ENCODE measurements around the gene RERG. TPM values are rescaled to one million over a fixed set of nuclear protein-coding genes. Genes with fewer than 3 reads are reported as not detected.

The RERG gene
- polyA plus RNA-seq, 3 donors = not detected

GRCh38 chr12:15220451-15220850 is 766 bp downstream of the RERG start:
- Mint-ChIP-seq H3K4me1 (peaks cover 7% of the 10 kb centered on the region), H3K27ac (no peak overlapping the region), H3K36me3 (no peaks in the 10 kb centered on the region), H3K27me3 (ENCODE audit: low read depth in 3 of 3) (peaks cover 16 to 33% (median 31%) of the 10 kb centered on the region in 3 donors), H3K9me3 (peaks cover 0 to 2% (median 0%) of the 10 kb centered on the region in 7 donors), H3K4me3 (peak overlapping the region in 1 of 2 donors; percentile 86)
- no peak overlapping the region for H3K9ac ChIP-seq (ENCODE audit: insufficient read depth, low read length, poor library complexity, severe bottlenecking)
- H2AFZ ChIP-seq (ENCODE audit: insufficient read depth, low read depth, low read length, poor library complexity, severe bottlenecking) = peak overlapping the region; percentile 39
- H3K27ac ChIP-seq (ENCODE audit: low read depth in 1 of 2, low read length in 2 of 2) = no peak overlapping the region
- no peaks in the 10 kb centered on the region for H3K36me3 ChIP-seq (replicated peaks in 1 of 2; ENCODE audit: control insufficient read depth in 1 of 2, insufficient read depth in 2 of 2, low read length in 2 of 2)
- TF ChIP-seq CTCF (IDR thresholded peaks at IDR 0.05) = no peak
- no peaks in the 10 kb centered on the region for H3K79me2 ChIP-seq (ENCODE audit: insufficient read depth, low read length)
- intact Hi-C loops (cut with micrococcal nuclease) = no loop called here
- no peaks in the 10 kb centered on the region for H4K20me1 ChIP-seq (ENCODE audit: insufficient read depth, low read length)
- H3K9me3 ChIP-seq (replicated peaks in 1 of 2; ENCODE audit: control insufficient read depth in 1 of 2, insufficient read depth in 1 of 2, low read length in 2 of 2) = no peaks in the 10 kb centered on the region
- peaks cover 6 to 7% of the 10 kb centered on the region in 2 donors for H3K4me1 ChIP-seq (ENCODE audit: control insufficient read depth in 1 of 2, insufficient read depth in 2 of 2, low read length in 2 of 2)
- H3K4me3 ChIP-seq (replicated peaks in 1 of 3; ENCODE audit: low read depth in 2 of 3, low read length in 3 of 3) = no peak overlapping the region
- DNase-seq = no peak
- H3K27me3 ChIP-seq (ENCODE audit: control insufficient read depth in 2 of 2, insufficient read depth in 2 of 2, low read length in 2 of 2) = peaks cover 20 to 41% of the 10 kb centered on the region in 2 donors
- no peak overlapping the region for H3K4me2 ChIP-seq (replicated peaks; ENCODE audit: extremely low read depth, low read length, poor library complexity, severe bottlenecking)
- 86% methylated on average over 1 of the region's 4 CpGs for WGBS (ENCODE audit: insufficient coverage)

- WGBS (ENCODE audit: insufficient coverage) = 98% methylated on average over 4 of the region's 6 CpGs
- H4K20me1 ChIP-seq (ENCODE audit: insufficient read depth, low read length) = no peaks in the 10 kb centered on the region
- intact Hi-C loops (cut with micrococcal nuclease) = no loop called here
- H3K4me3 ChIP-seq (replicated peaks in 1 of 3; ENCODE audit: low read depth in 2 of 3, low read length in 3 of 3) = no peak overlapping the region
- no peak overlapping the region for H3K4me2 ChIP-seq (replicated peaks; ENCODE audit: extremely low read depth, low read length, poor library complexity, severe bottlenecking)
- peaks cover 20 to 41% of the 10 kb centered on the region in 2 donors for H3K27me3 ChIP-seq (ENCODE audit: control insufficient read depth in 2 of 2, insufficient read depth in 2 of 2, low read length in 2 of 2)
- no peak overlapping the region for H3K27ac ChIP-seq (ENCODE audit: low read depth in 1 of 2, low read length in 2 of 2)
- no peaks in the 10 kb centered on the region for H3K9me3 ChIP-seq (replicated peaks in 1 of 2; ENCODE audit: control insufficient read depth in 1 of 2, insufficient read depth in 1 of 2, low read length in 2 of 2)
- no peak for DNase-seq
- H3K79me2 ChIP-seq (ENCODE audit: insufficient read depth, low read length) = no peaks in the 10 kb centered on the region
- TF ChIP-seq CTCF (IDR thresholded peaks at IDR 0.05) = no peak
- peaks cover 6 to 7% of the 10 kb centered on the region in 2 donors for H3K4me1 ChIP-seq (ENCODE audit: control insufficient read depth in 1 of 2, insufficient read depth in 2 of 2, low read length in 2 of 2)
- Mint-ChIP-seq H3K36me3 (no peaks in the 10 kb centered on the region), H3K9me3 (peaks cover 0 to 2% (median 0%) of the 10 kb centered on the region in 7 donors), H3K4me1 (peaks cover 7% of the 10 kb centered on the region), H3K4me3 (no peak overlapping the region), H3K27ac (no peak overlapping the region), H3K27me3 (ENCODE audit: low read depth in 3 of 3) (peaks cover 15 to 35% (median 29%) of the 10 kb centered on the region in 3 donors)
- H3K9ac ChIP-seq (ENCODE audit: insufficient read depth, low read length, poor library complexity, severe bottlenecking) = no peak overlapping the region
- H2AFZ ChIP-seq (ENCODE audit: insufficient read depth, low read depth, low read length, poor library complexity, severe bottlenecking) = no peak overlapping the region
- H3K36me3 ChIP-seq (replicated peaks in 1 of 2; ENCODE audit: control insufficient read depth in 1 of 2, insufficient read depth in 2 of 2, low read length in 2 of 2) = no peaks in the 10 kb centered on the region
Measured at GRCh38 chr12:15218794-15219193, 2.4 kb downstream of the RERG start.

Measured in CD14-positive monocyte (primary cell).